Endothelial cell of umbilical vein (primary cell): ENCODE measurements around the gene CCDC185. TPM values are rescaled to one million over a fixed set of nuclear protein-coding genes. Genes with fewer than 3 reads are reported as not detected.
A peak's percentile ranks its signal among the peaks of the same experiment; 100 is the strongest.

Experiments
- BruUV-seq: library from RNA; stranded (reverse); fragments of 400-500 nt; replicated peaks from 2 replicates; lab custom pipeline; 2021; lab: Mats Ljungman, UMichigan
- CTCF ChIA-PET: fragments of 300-600, 350-600 bp; sonication (Branson Sonifier 250); formaldehyde crosslinking; loops from one replicate; lab custom pipeline; 2021; ENCODE audit warnings: antibody characterized with exemption, inconsistent platforms; lab: Charles Lee
- POLR2A ChIA-PET: fragments of 300-600, 350-600 bp; sonication (Branson Sonifier 250); formaldehyde crosslinking; loops from one replicate; lab custom pipeline; 2021; ENCODE audit warnings: antibody characterized with exemption, inconsistent platforms; lab: Charles Lee
- DNase-seq: peaks from one replicate; pipeline ENCODE4 v3.0.0-alpha.2; 2011; ENCODE audit warnings: low read depth, low spot score
- FAIRE-seq: peaks from 2 replicates; lab custom pipeline; 2011; peaks lifted over from hg19 to GRCh38; lab: Jason Lieb, UNC
- H2AFZ ChIP-seq: 2 replicates; pipeline ENCODE4 v1.6.0; 2012; ENCODE audit warnings: low read depth, low read length, control low read depth, inconsistent platforms
- H3K27ac ChIP-seq: 2 replicates; pipeline ENCODE4 v1.5.1; 2011; ENCODE audit warnings: low read depth, mild to moderate bottlenecking, control low read depth, low read length, moderate library complexity; ENCODE audit not compliant: insufficient read depth
- H3K27me3 ChIP-seq, 2 experiments: 2 replicates each; pipeline versions ENCODE4 v1.6.0 to v1.6.1; 2011; ENCODE audit warnings: low read length in 2 of 2, mixed read lengths in 1 of 2; ENCODE audit not compliant: control insufficient read depth in 2 of 2, insufficient read depth in 2 of 2
- H3K36me3 ChIP-seq, 2 experiments: 2 replicates in 1 of 2; 3 replicates in 1 of 2; pipeline ENCODE4 v1.5.1; 2011; ENCODE audit warnings: low read length in 2 of 2, mild to moderate bottlenecking in 1 of 2, moderate library complexity in 1 of 2; ENCODE audit not compliant: control insufficient read depth in 2 of 2, insufficient read depth in 2 of 2; ENCODE audit errors: extremely low read depth in 1 of 2
- H3K4me1 ChIP-seq: 3 replicates; pipeline ENCODE4 v1.5.1; 2011; ENCODE audit warnings: mild to moderate bottlenecking, low read length; ENCODE audit not compliant: control insufficient read depth, insufficient read depth; ENCODE audit errors: extremely low read depth
- H3K4me2 ChIP-seq: 2 replicates; pipeline ENCODE4 v1.6.1; 2011; ENCODE audit warnings: low read length, control low read depth, mixed read lengths; ENCODE audit not compliant: insufficient read depth
- H3K4me3 ChIP-seq, 3 experiments: fragments of 200-600 bp in 1 of 3; sonication (generic), shearing (Covaris generic) in 1 of 3; replicated peaks in 1 of 3; 2 replicates each; pipeline ENCODE4 v1.5.1; 2011 to 2016; ENCODE audit warnings: control low read depth in 3 of 3, low read length in 3 of 3, mild to moderate bottlenecking in 2 of 3, inconsistent platforms in 1 of 3, low read depth in 1 of 3, moderate library complexity in 1 of 3; ENCODE audit not compliant: insufficient read depth in 1 of 3
- H3K79me2 ChIP-seq: 2 replicates; pipeline ENCODE4 v1.6.0; 2012; ENCODE audit warnings: low read length, inconsistent platforms; ENCODE audit not compliant: control insufficient read depth, insufficient read depth
- H3K9ac ChIP-seq: replicated peaks from 2 replicates; pipeline ENCODE3; 2011; ENCODE audit warnings: low read length, control low read depth; ENCODE audit not compliant: insufficient read depth; ENCODE audit errors: extremely low read depth
- H3K9me1 ChIP-seq: replicated peaks from 3 replicates; pipeline ENCODE4 v1.6.0; 2011; ENCODE audit warnings: mild to moderate bottlenecking, low read length; ENCODE audit not compliant: control insufficient read depth, insufficient read depth; ENCODE audit errors: extremely low read depth
- H3K9me3 ChIP-seq: replicated peaks from 2 replicates; pipeline ENCODE4 v1.5.1; 2012; ENCODE audit warnings: low read length, inconsistent platforms; ENCODE audit not compliant: control insufficient read depth, insufficient read depth
- H4K20me1 ChIP-seq: replicated peaks from 2 replicates; pipeline ENCODE3; 2011; ENCODE audit warnings: mild to moderate bottlenecking, low read length; ENCODE audit not compliant: control insufficient read depth, insufficient read depth; ENCODE audit errors: extremely low read depth
- FOS ChIP-seq: IDR thresholded peaks from 2 replicates; pipeline ENCODE4 v1.6.1; 2011; ENCODE audit warnings: mild to moderate bottlenecking, low read length, moderate library complexity, borderline replicate concordance; ENCODE audit not compliant: insufficient read depth
- GATA2 ChIP-seq: IDR thresholded peaks from 2 replicates; pipeline ENCODE4 v1.7.0; 2011; ENCODE audit warnings: low read depth, mild to moderate bottlenecking, moderate library complexity, mixed read lengths, low read length; ENCODE audit not compliant: insufficient read length, insufficient read depth
- JUN ChIP-seq: IDR thresholded peaks from 2 replicates; pipeline ENCODE4 v1.6.1; 2011; ENCODE audit warnings: borderline replicate concordance, low read depth; ENCODE audit not compliant: insufficient read length, insufficient read depth
- MYC ChIP-seq: IDR thresholded peaks from one replicate; pipeline ENCODE4 v1.6.1; 2011; ENCODE audit warnings: mild to moderate bottlenecking, low read depth, low read length
- POLR2A ChIP-seq: IDR thresholded peaks from 2 replicates; pipeline ENCODE4 v1.6.1; 2012; ENCODE audit warnings: low read depth, mild to moderate bottlenecking, control low read depth, low read length
- POLR2AphosphoS5 ChIP-seq: IDR thresholded peaks from 2 replicates; pipeline ENCODE4 v1.6.1; 2012; ENCODE audit warnings: low read depth, mild to moderate bottlenecking, control low read depth, low read length, moderate library complexity; ENCODE audit not compliant: insufficient read depth
- dilution Hi-C: fragments of 300-500 bp; cut with MboI; formaldehyde crosslinking; loops from one replicate; pipeline ENCODE4 v1.15.0; 2019; ENCODE audit warnings: low sequenced_read_pairs; ENCODE audit not compliant: extremely low pct_ligation_motif_present
- intact Hi-C: fragments of 100-400 bp; cut with micrococcal nuclease; formaldehyde crosslinking; loops from one replicate; pipeline ENCODE4 v1.10.0; 2022
- polyA plus RNA-seq, 4 experiments: library from polyadenylated mRNA; depleted of rRNA in 3 of 4; stranded (reverse) in 3 of 4; unstranded in 1 of 4; fragments of >200 nt; gene quantifications; 2 replicates each; pipeline versions ENCODE4 v1.2.1 to v1.2.3, GENCODE V29; 2011 to 2012; ENCODE audit warnings: missing spikeins in 1 of 4
- total RNA-seq: library from RNA; stranded (reverse); gene quantifications from 2 replicates; pipeline ENCODE4 v1.2.3, GENCODE V29; 2021
- TF ChIP-seq, protein P1 (sequence below), 2 donors: IDR thresholded peaks; 1 replicate in 1 of 2; 2 replicates in 1 of 2; pipeline ENCODE4 v1.5.1; 2011; ENCODE audit warnings: low read length in 2 of 2, mild to moderate bottlenecking in 2 of 2, moderate library complexity in 2 of 2, control low read depth in 1 of 2, inconsistent platforms in 1 of 2, low read depth in 1 of 2; ENCODE audit not compliant: insufficient read depth in 1 of 2; ENCODE audit errors: extremely low read depth in 1 of 2
- TF ChIP-seq, protein P2 (sequence below): IDR thresholded peaks from 2 replicates; pipeline ENCODE4 v1.6.1; 2011; ENCODE audit not compliant: insufficient read depth, insufficient read length

CCDC185 gene
- total and polyA plus RNA-seq, 2 donors (not counting 3 experiments of a cell fraction or from before 2014, with no cell fraction given): not detected

DNA sequence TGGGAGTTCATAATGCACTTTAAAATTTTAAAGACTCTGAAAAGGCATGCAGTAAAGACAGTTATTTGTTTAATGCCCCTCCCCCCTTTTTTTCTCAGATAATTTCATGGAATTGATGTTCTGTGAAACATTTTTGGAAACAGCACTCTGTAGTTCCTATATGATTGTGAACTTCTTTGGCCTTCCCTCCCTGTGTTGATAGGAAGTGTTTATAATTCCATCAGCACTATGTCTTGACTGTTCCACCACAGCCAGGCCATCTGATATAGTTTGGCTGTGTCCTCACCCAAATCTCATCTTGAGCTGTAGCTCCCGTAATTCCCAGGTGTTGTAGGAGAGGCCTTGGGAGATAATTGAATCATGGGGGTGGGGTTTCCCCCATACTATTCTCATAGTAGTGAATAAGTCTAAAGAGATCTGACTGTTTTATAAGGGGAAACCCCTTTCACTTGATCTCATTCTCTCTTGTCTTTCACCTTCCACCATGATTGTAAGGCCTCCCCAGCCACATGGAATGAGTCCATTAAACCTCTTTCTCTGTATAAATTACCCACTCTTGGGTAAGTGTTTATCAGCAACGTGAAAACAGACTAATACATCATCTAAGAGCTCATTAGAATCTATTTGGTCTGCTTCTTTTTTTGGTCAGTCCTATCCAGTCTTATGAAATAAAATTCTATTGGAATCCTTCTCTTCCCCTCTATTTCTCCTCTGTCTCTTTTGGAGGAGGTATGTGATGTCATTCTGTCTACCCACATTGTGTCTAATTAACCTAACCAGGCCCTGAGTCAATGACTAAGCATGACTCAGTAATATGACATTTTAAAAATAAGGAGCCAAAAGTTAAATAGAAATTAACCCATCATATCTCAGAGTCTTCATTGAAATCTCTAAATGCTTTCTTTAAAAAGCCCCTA, 8.9 kb downstream of the CCDC185 start:
- Histone ChIP-seq H3K9me1 (no peaks in the 10 kb centered on the region), H3K9me3 (no peaks in the 10 kb centered on the region), H3K9ac (no peak overlapping the region), H3K4me3 (no peak overlapping the region), H4K20me1 (no peaks in the 10 kb centered on the region), H3K79me2 (no peaks in the 10 kb centered on the region), H3K4me1 (no peaks in the 10 kb centered on the region), H3K4me2 (no peak overlapping the region), H2AFZ (no peak overlapping the region), H3K36me3 (no peaks in the 10 kb centered on the region), H3K27ac (no peak overlapping the region), H3K27me3 (no peaks in the 10 kb centered on the region)
- ChIA-PET CTCF (no interaction called here), POLR2A (no interaction called here)
- intact Hi-C loops (no loop called here), dilution Hi-C loops (no loop called here)
- DNase-seq (peak; percentile 10), FAIRE-seq (no peak)
- TF ChIP-seq POLR2A: no peak
- TF ChIP-seq JUN: peak; percentile 25
- TF ChIP-seq FOS: peak; percentile 70
- BruUV-seq: no TSS peak

DNA sequence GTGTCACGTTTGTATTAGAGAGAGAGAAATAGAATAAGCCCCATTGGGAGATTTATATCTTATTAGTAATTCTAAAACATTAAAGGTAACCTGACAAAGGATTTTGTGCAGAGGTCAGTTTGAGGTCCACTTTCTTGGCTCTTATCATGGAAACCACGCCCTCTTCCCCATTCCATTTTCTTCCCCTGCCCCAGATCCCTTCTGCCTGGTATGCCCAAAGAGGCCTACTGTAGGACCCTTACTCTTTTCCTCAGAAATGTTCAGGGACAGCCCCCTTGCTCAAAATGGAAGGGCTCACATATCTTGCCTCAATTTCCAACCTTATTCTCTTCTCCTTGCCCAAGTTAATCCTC, 9.6 kb downstream of the CCDC185 start:
- FAIRE-seq: no peak
- H3K36me3 ChIP-seq: no peaks in the 10 kb centered on the region
- H3K9me3 ChIP-seq: no peaks in the 10 kb centered on the region
- no TSS peak for BruUV-seq
- intact Hi-C loops (no loop called here), dilution Hi-C loops (no loop called here)
- H3K4me3 ChIP-seq: no peak overlapping the region
- no peak for DNase-seq
- H3K4me1 ChIP-seq: no peaks in the 10 kb centered on the region
- no peaks in the 10 kb centered on the region for H3K9me1 ChIP-seq
- H3K9ac ChIP-seq: no peak overlapping the region
- no peaks in the 10 kb centered on the region for H3K79me2 ChIP-seq
- ChIA-PET POLR2A (no interaction called here), CTCF (no interaction called here)
- no peaks in the 10 kb centered on the region for H3K27me3 ChIP-seq
- H3K27ac ChIP-seq: no peak overlapping the region
- no peak for TF ChIP-seq GATA2
- TF ChIP-seq, protein P1, sequence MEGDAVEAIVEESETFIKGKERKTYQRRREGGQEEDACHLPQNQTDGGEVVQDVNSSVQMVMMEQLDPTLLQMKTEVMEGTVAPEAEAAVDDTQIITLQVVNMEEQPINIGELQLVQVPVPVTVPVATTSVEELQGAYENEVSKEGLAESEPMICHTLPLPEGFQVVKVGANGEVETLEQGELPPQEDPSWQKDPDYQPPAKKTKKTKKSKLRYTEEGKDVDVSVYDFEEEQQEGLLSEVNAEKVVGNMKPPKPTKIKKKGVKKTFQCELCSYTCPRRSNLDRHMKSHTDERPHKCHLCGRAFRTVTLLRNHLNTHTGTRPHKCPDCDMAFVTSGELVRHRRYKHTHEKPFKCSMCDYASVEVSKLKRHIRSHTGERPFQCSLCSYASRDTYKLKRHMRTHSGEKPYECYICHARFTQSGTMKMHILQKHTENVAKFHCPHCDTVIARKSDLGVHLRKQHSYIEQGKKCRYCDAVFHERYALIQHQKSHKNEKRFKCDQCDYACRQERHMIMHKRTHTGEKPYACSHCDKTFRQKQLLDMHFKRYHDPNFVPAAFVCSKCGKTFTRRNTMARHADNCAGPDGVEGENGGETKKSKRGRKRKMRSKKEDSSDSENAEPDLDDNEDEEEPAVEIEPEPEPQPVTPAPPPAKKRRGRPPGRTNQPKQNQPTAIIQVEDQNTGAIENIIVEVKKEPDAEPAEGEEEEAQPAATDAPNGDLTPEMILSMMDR (IDR thresholded peaks at IDR 0.05; ENCODE audit: extremely low read depth in 1 of 2, insufficient read depth in 1 of 2, low read depth in 1 of 2, low read length in 2 of 2): no peak
- TF ChIP-seq, protein P2, sequence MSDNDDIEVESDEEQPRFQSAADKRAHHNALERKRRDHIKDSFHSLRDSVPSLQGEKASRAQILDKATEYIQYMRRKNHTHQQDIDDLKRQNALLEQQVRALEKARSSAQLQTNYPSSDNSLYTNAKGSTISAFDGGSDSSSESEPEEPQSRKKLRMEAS: no peak
- no peak for TF ChIP-seq POLR2AphosphoS5
- no peak for TF ChIP-seq JUN
- no peak for TF ChIP-seq MYC
- TF ChIP-seq FOS: no peak
- no peak for TF ChIP-seq POLR2A
- no peaks in the 10 kb centered on the region for H4K20me1 ChIP-seq
- no peak overlapping the region for H2AFZ ChIP-seq
- no peak overlapping the region for H3K4me2 ChIP-seq
